ENCODE data around the gene FOLR2. TPM values are rescaled to one million over a fixed set of nuclear protein-coding genes. Genes with fewer than 3 reads are reported as not detected.

Gene FOLR2
- total RNA-seq, 2 donors from 2014 or later: not detected

- H3K4me1 Mint-ChIP-seq (ENCODE audit: low read depth in 2 of 2): peaks cover 29 to 30% of the 10 kb centered on the region in 2 donors
- ATAC-seq (no peak), DNase-seq (ENCODE audit: low spot score) (no peak)
- H3K27me3 Mint-ChIP-seq: peaks cover 37 to 42% of the 10 kb centered on the region in 2 donors
- no peak overlapping the region for H3K27ac Mint-ChIP-seq
- peak overlapping the region; percentile 24 for H3K4me3 Mint-ChIP-seq
- H3K9me3 Mint-ChIP-seq: no peaks in the 10 kb centered on the region
- H3K36me3 Mint-ChIP-seq: no peaks in the 10 kb centered on the region
Measured at GRCh38 chr11:72244361-72245262, 28.0 kb downstream of the FOLR2 start.

GRCh38 chr11:72245263-72245816 lies 28.7 kb downstream of the FOLR2 start:
- H3K4me1 Mint-ChIP-seq (ENCODE audit: low read depth in 2 of 2): peaks cover 27% of the 10 kb centered on the region in 2 donors
- peaks cover 34 to 40% of the 10 kb centered on the region in 2 donors for H3K27me3 Mint-ChIP-seq
- no peaks in the 10 kb centered on the region for H3K9me3 Mint-ChIP-seq
- ATAC-seq (no peak), DNase-seq (ENCODE audit: low spot score) (no peak)
- no peak overlapping the region for H3K4me3 Mint-ChIP-seq
- no peak overlapping the region for H3K27ac Mint-ChIP-seq
- no peaks in the 10 kb centered on the region for H3K36me3 Mint-ChIP-seq

GRCh38 chr11:72247584-72247983 lies 31.0 kb downstream of the FOLR2 start:
- no peak overlapping the region for H3K27ac Mint-ChIP-seq
- H3K27me3 Mint-ChIP-seq: peaks cover 12 to 25% of the 10 kb centered on the region in 2 donors
- no peak overlapping the region for H3K4me3 Mint-ChIP-seq
- ATAC-seq (no peak), DNase-seq (ENCODE audit: low spot score) (no peak)
- H3K36me3 Mint-ChIP-seq: no peaks in the 10 kb centered on the region
- no peaks in the 10 kb centered on the region for H3K9me3 Mint-ChIP-seq
- peaks cover 10 to 12% of the 10 kb centered on the region in 2 donors for H3K4me1 Mint-ChIP-seq (ENCODE audit: low read depth in 2 of 2)

- no peak overlapping the region for H3K27ac Mint-ChIP-seq
- ATAC-seq (no peak), DNase-seq (ENCODE audit: low spot score) (no peak)
- H3K4me3 Mint-ChIP-seq: no peak overlapping the region
- no peaks in the 10 kb centered on the region for H3K9me3 Mint-ChIP-seq
- no peaks in the 10 kb centered on the region for H3K4me1 Mint-ChIP-seq (ENCODE audit: low read depth in 2 of 2)
- peaks cover 0 to 15% of the 10 kb centered on the region in 2 donors for H3K27me3 Mint-ChIP-seq
- no peaks in the 10 kb centered on the region for H3K36me3 Mint-ChIP-seq
Measured at GRCh38 chr11:72249961-72250360, 33.4 kb downstream of the FOLR2 start.

- H3K36me3 Mint-ChIP-seq: no peaks in the 10 kb centered on the region
- no peak overlapping the region for H3K4me3 Mint-ChIP-seq
- peaks cover 0 to 19% of the 10 kb centered on the region in 2 donors for H3K27me3 Mint-ChIP-seq
- ATAC-seq: peak in 1 of 2 donors; percentile 27
- H3K4me1 Mint-ChIP-seq (ENCODE audit: low read depth in 2 of 2): no peaks in the 10 kb centered on the region
- no peak overlapping the region for H3K27ac Mint-ChIP-seq
- no peaks in the 10 kb centered on the region for H3K9me3 Mint-ChIP-seq
- no peak for DNase-seq (ENCODE audit: low spot score)
Measured at GRCh38 chr11:72250661-72251464, 34.3 kb downstream of the FOLR2 start.

GRCh38 chr11:72251614-72252013 lies 35.0 kb downstream of the FOLR2 start:
- no peaks in the 10 kb centered on the region for H3K9me3 Mint-ChIP-seq
- no peaks in the 10 kb centered on the region for H3K36me3 Mint-ChIP-seq
- H3K27ac Mint-ChIP-seq: no peak overlapping the region
- ATAC-seq (no peak), DNase-seq (ENCODE audit: low spot score) (no peak)
- H3K4me3 Mint-ChIP-seq: no peak overlapping the region
- peaks cover 0 to 19% of the 10 kb centered on the region in 2 donors for H3K27me3 Mint-ChIP-seq
- no peaks in the 10 kb centered on the region for H3K4me1 Mint-ChIP-seq (ENCODE audit: low read depth in 2 of 2)

- no peak for ATAC-seq
- Mint-ChIP-seq H3K4me3 (no peak overlapping the region), H3K9me3 (no peaks in the 10 kb centered on the region), H3K4me1 (ENCODE audit: low read depth in 2 of 2) (no peaks in the 10 kb centered on the region), H3K27ac (no peak overlapping the region), H3K36me3 (no peaks in the 10 kb centered on the region), H3K27me3 (peaks cover 0 to 14% of the 10 kb centered on the region in 2 donors)
- no peak for DNase-seq (ENCODE audit: low spot score)
Measured at GRCh38 chr11:72253392-72253791, 36.8 kb downstream of the FOLR2 start.

- no peaks in the 10 kb centered on the region for H3K9me3 Mint-ChIP-seq
- H3K4me3 Mint-ChIP-seq: no peak overlapping the region
- no peak overlapping the region for H3K27ac Mint-ChIP-seq
- ATAC-seq (no peak), DNase-seq (ENCODE audit: low spot score) (no peak)
- H3K4me1 Mint-ChIP-seq (ENCODE audit: low read depth in 2 of 2): no peaks in the 10 kb centered on the region
- H3K27me3 Mint-ChIP-seq: peaks cover 0 to 12% of the 10 kb centered on the region in 2 donors
- H3K36me3 Mint-ChIP-seq: no peaks in the 10 kb centered on the region
Measured at GRCh38 chr11:72254299-72254993, 37.9 kb downstream of the FOLR2 start.

- peaks cover 0 to 2% of the 10 kb centered on the region in 2 donors for H3K4me1 Mint-ChIP-seq (ENCODE audit: low read depth in 2 of 2)
- no peaks in the 10 kb centered on the region for H3K9me3 Mint-ChIP-seq
- H3K27ac Mint-ChIP-seq: no peak overlapping the region
- H3K36me3 Mint-ChIP-seq: no peaks in the 10 kb centered on the region
- ATAC-seq (no peak), DNase-seq (ENCODE audit: low spot score) (no peak)
- peaks cover 4 to 17% of the 10 kb centered on the region in 2 donors for H3K27me3 Mint-ChIP-seq
- no peak overlapping the region for H3K4me3 Mint-ChIP-seq
Measured at GRCh38 chr11:72257570-72257969, 41.0 kb downstream of the FOLR2 start.

GRCh38 chr11:72259490-72259889 lies 42.9 kb downstream of the FOLR2 start:
- DNase-seq (ENCODE audit: low spot score) (no peak), ATAC-seq (no peak)
- Mint-ChIP-seq H3K4me1 (ENCODE audit: low read depth in 2 of 2) (peaks cover 9 to 11% of the 10 kb centered on the region in 2 donors), H3K36me3 (no peaks in the 10 kb centered on the region), H3K9me3 (no peaks in the 10 kb centered on the region), H3K27me3 (peaks cover 23 to 25% of the 10 kb centered on the region in 2 donors), H3K4me3 (no peak overlapping the region), H3K27ac (no peak overlapping the region)

- H3K27me3 Mint-ChIP-seq: peaks cover 21 to 28% of the 10 kb centered on the region in 2 donors
- H3K4me3 Mint-ChIP-seq: no peak overlapping the region
- no peak overlapping the region for H3K27ac Mint-ChIP-seq
- no peaks in the 10 kb centered on the region for H3K9me3 Mint-ChIP-seq
- H3K36me3 Mint-ChIP-seq: no peaks in the 10 kb centered on the region
- ATAC-seq (no peak), DNase-seq (ENCODE audit: low spot score) (no peak)
- peaks cover 9 to 11% of the 10 kb centered on the region in 2 donors for H3K4me1 Mint-ChIP-seq (ENCODE audit: low read depth in 2 of 2)
Measured at GRCh38 chr11:72260574-72260973, 44.0 kb downstream of the FOLR2 start.

GRCh38 chr11:72263361-72263760 lies 46.8 kb downstream of the FOLR2 start:
- H3K27me3 Mint-ChIP-seq: peaks cover 27 to 33% of the 10 kb centered on the region in 2 donors
- no peaks in the 10 kb centered on the region for H3K36me3 Mint-ChIP-seq
- H3K4me3 Mint-ChIP-seq: no peak overlapping the region
- no peak for DNase-seq (ENCODE audit: low spot score)
- ATAC-seq: peak in 1 of 2 donors; percentile 51
- peak overlapping the region in 1 of 2 donors; percentile 9 for H3K27ac Mint-ChIP-seq
- H3K9me3 Mint-ChIP-seq: no peaks in the 10 kb centered on the region
- H3K4me1 Mint-ChIP-seq (ENCODE audit: low read depth in 2 of 2): peaks cover 9 to 11% of the 10 kb centered on the region in 2 donors

GRCh38 chr11:72265951-72266350 lies 49.4 kb downstream of the FOLR2 start:
- H3K36me3 Mint-ChIP-seq: no peaks in the 10 kb centered on the region

More at GRCh38 chr11:72265951-72266350, 49.4 kb downstream of the FOLR2 start:
- peaks cover 18 to 19% of the 10 kb centered on the region in 2 donors for H3K4me1 Mint-ChIP-seq (ENCODE audit: low read depth in 2 of 2)
- ATAC-seq (no peak), DNase-seq (ENCODE audit: low spot score) (no peak)
- H3K9me3 Mint-ChIP-seq: no peaks in the 10 kb centered on the region
- peak overlapping the region in 1 of 2 donors; percentile 5 for H3K27ac Mint-ChIP-seq
- peaks cover 26 to 39% of the 10 kb centered on the region in 2 donors for H3K27me3 Mint-ChIP-seq
- H3K4me3 Mint-ChIP-seq: no peak overlapping the region
